Osteoblast (primary cell): ENCODE results near the gene NEU2. TPM values are rescaled to one million over a fixed set of nuclear protein-coding genes. Genes with fewer than 3 reads are reported as not detected.

ENCODE experiments used
- DNase-seq: peaks from one replicate; pipeline ENCODE4 v3.0.0; 2011; ENCODE audit warnings: low spot score, mixed read lengths; ENCODE audit not compliant: insufficient read length; ENCODE audit errors: missing footprints
- H2AFZ ChIP-seq: 2 replicates; pipeline ENCODE4 v1.6.0; 2011; ENCODE audit warnings: mild to moderate bottlenecking, low read length
- H3K27ac ChIP-seq: 2 replicates; pipeline ENCODE4 v1.5.1; 2011; ENCODE audit warnings: mild to moderate bottlenecking, low read depth, low read length, moderate library complexity
- H3K27me3 ChIP-seq: 2 replicates; pipeline ENCODE4 v1.6.0; 2012; ENCODE audit warnings: mild to moderate bottlenecking, control low read depth, inconsistent platforms, low read length, moderate library complexity; ENCODE audit not compliant: insufficient read depth
- H3K36me3 ChIP-seq: 2 replicates; pipeline ENCODE4 v1.5.1; 2011; ENCODE audit warnings: mild to moderate bottlenecking, low read length, control low read depth, moderate library complexity; ENCODE audit not compliant: insufficient read depth
- H3K4me1 ChIP-seq: 2 replicates; pipeline ENCODE4 v1.5.1; 2011; ENCODE audit warnings: mild to moderate bottlenecking, low read length, control low read depth, moderate library complexity; ENCODE audit not compliant: insufficient read depth
- H3K4me2 ChIP-seq: 2 replicates; pipeline ENCODE4 v1.6.0; 2011; ENCODE audit warnings: mild to moderate bottlenecking, low read length; ENCODE audit not compliant: insufficient read depth
- H3K4me3 ChIP-seq: fragments of 200-600 bp; sonication (generic); 3 replicates; pipeline ENCODE4 v1.5.1; 2012; ENCODE audit warnings: mild to moderate bottlenecking, low read length, inconsistent platforms; ENCODE audit not compliant: insufficient read depth
- H3K79me2 ChIP-seq: 2 replicates; pipeline ENCODE4 v1.6.0; 2012; ENCODE audit warnings: mild to moderate bottlenecking, low read length, control low read depth, inconsistent platforms; ENCODE audit not compliant: insufficient read depth
- H3K9me3 ChIP-seq: 2 replicates; pipeline ENCODE4 v1.5.1; 2011; ENCODE audit warnings: low read depth, low read length, control low read depth
- H4K20me1 ChIP-seq: 2 replicates; pipeline ENCODE4 v1.6.0; 2012; ENCODE audit warnings: mild to moderate bottlenecking, low read length, control low read depth; ENCODE audit not compliant: insufficient read depth
- total RNA-seq: library from RNA; depleted of rRNA; stranded (reverse); fragments of >200 nt; gene quantifications from 2 replicates; pipeline ENCODE4 v1.2.3, GENCODE V29; 2012
- TF ChIP-seq, protein P1 (sequence below): IDR thresholded peaks from 2 replicates; pipeline ENCODE4 v1.5.1; 2011; ENCODE audit warnings: mild to moderate bottlenecking, low read depth, low read length, moderate library complexity; ENCODE audit errors: extremely low read depth

NEU2 gene
- total RNA-seq, 1 donor = not detected

DNA sequence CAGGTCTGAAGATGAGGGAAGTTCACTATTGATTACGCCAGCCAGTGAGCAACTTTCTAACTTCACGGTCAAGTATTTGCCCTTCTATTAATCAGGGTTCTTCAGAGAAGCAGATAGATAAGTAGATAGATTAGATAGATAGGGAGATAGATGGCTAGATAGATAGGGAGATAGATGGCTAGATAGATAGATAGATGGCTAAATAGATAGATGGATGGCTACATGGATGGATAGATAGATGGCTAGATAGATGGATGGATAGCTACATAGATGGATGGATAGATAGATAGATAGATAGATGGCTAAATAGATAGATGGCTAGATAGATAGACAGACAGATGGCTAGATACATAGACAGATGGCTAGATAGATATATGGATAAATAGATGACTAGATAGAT lies 22.9 kb downstream of the NEU2 start:
- H3K9me3 ChIP-seq = no peaks in the 10 kb centered on the region
- no peak overlapping the region for H3K4me3 ChIP-seq
- H3K27ac ChIP-seq = no peak overlapping the region
- peaks cover 7% of the 10 kb centered on the region for H3K4me1 ChIP-seq
- no peak for DNase-seq
- H4K20me1 ChIP-seq = no peaks in the 10 kb centered on the region
- TF ChIP-seq, protein P1, sequence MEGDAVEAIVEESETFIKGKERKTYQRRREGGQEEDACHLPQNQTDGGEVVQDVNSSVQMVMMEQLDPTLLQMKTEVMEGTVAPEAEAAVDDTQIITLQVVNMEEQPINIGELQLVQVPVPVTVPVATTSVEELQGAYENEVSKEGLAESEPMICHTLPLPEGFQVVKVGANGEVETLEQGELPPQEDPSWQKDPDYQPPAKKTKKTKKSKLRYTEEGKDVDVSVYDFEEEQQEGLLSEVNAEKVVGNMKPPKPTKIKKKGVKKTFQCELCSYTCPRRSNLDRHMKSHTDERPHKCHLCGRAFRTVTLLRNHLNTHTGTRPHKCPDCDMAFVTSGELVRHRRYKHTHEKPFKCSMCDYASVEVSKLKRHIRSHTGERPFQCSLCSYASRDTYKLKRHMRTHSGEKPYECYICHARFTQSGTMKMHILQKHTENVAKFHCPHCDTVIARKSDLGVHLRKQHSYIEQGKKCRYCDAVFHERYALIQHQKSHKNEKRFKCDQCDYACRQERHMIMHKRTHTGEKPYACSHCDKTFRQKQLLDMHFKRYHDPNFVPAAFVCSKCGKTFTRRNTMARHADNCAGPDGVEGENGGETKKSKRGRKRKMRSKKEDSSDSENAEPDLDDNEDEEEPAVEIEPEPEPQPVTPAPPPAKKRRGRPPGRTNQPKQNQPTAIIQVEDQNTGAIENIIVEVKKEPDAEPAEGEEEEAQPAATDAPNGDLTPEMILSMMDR = no peak
- peaks cover 3% of the 10 kb centered on the region for H3K27me3 ChIP-seq
- H2AFZ ChIP-seq = no peak overlapping the region
- no peaks in the 10 kb centered on the region for H3K36me3 ChIP-seq
- no peak overlapping the region for H3K4me2 ChIP-seq
- H3K79me2 ChIP-seq = no peaks in the 10 kb centered on the region

DNA sequence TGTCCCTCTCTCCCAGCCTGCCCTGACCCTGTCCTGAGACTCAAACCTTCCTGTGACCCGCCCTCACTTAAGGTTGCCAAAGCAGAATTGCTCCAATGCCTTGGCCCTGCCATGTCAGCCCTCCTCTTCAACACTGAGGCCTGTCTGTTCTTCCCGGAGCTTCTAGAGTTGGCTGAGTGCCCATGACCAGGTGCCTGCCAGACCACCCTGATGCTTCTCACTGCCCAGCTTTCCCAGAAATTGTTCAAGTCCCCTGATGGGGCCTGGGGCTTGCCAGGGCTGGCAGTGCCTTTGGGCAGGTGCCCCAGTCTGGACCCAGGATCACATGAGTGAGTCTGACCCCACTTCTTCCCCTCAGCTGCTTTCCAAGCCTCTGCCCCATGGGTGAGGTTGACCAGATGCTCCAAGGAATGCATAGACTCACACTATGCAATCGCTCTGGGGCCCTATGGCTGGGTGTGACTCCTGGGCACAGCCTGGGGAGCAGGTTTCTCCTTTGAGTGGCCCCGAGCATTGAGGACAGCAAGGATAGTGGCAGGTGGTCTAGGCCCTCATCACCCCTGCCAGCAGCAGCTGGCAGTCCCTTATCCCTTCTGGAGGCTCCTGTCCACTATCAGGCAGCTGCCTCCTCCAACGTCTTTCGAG lies 24.6 kb downstream of the NEU2 start:
- TF ChIP-seq, protein P1 = no peak
- no peaks in the 10 kb centered on the region for H4K20me1 ChIP-seq
- peaks cover 3% of the 10 kb centered on the region for H3K27me3 ChIP-seq
- H3K4me2 ChIP-seq = no peak overlapping the region
- H3K79me2 ChIP-seq = no peaks in the 10 kb centered on the region
- H2AFZ ChIP-seq = no peak overlapping the region
- H3K27ac ChIP-seq = no peak overlapping the region
- peaks cover 4% of the 10 kb centered on the region for H3K4me1 ChIP-seq
- no peak overlapping the region for H3K4me3 ChIP-seq
- DNase-seq = peak; percentile 72
- no peaks in the 10 kb centered on the region for H3K36me3 ChIP-seq
- H3K9me3 ChIP-seq = no peaks in the 10 kb centered on the region

DNA sequence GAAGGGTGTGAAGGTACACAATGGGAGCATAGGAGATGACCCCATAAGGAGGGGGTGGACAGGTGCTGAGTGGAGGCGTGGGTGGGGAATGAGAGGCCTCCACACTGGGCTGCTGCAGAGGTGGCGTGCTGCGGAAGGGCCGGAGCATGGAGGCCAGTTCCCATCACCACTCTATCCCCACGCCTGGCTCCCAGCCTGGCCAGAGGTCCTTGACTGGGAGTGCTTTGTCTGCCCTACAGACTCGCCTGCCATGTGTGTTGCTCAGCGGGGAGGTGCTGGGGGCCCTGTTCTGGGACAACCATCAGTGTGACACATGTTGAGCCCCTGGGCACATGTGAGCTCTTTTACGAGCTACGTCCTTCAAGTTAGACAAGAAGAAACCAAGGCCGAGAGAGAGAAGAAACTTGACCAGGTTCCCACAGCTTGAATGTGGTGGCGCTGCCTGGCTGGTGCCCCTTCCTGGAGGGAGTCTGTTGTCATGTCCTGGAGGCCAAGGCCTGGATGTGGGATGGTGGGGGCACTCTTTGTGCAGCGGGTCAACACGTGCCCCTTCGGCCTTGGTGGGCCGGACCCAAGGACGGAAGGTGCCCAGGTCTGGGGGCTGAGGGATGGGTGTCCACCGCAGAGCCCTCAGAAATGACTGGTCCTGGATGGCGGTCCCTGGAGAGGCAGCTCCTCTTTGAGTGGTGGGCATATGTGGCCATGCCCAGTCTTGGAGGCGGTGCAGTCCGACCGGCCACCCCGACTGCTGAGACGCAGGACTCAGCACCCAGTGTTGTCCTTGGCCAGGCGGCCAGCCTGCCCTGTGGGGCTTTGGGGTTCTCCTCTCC lies 26.5 kb downstream of the NEU2 start:
- Histone ChIP-seq H3K79me2 (no peaks in the 10 kb centered on the region), H3K27me3 (peaks cover 3% of the 10 kb centered on the region), H3K27ac (no peak overlapping the region), H2AFZ (no peak overlapping the region), H3K4me3 (no peak overlapping the region), H3K4me2 (no peak overlapping the region), H3K9me3 (no peaks in the 10 kb centered on the region), H4K20me1 (no peaks in the 10 kb centered on the region), H3K36me3 (no peaks in the 10 kb centered on the region), H3K4me1 (peaks cover 4% of the 10 kb centered on the region)
- TF ChIP-seq, protein P1 = no peak
- no peak for DNase-seq

DNA sequence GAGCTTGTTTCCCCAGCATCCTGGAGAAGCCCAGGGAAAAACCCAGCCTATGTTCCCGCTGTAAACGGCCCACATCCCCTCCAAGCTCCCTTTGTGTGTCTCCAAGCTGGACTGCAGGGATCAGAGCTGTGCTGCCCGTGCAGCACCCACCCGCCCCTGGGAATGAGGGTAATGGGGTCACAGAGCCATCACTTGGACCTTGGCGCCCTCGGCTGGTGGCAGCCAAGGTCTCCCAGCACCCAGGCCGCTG lies 27.0 kb downstream of the NEU2 start:
- Histone ChIP-seq H3K4me3 (no peak overlapping the region), H3K36me3 (no peaks in the 10 kb centered on the region), H3K9me3 (no peaks in the 10 kb centered on the region), H3K4me2 (no peak overlapping the region), H4K20me1 (no peaks in the 10 kb centered on the region), H3K4me1 (peaks cover 2% of the 10 kb centered on the region), H3K27ac (no peak overlapping the region), H2AFZ (no peak overlapping the region), H3K79me2 (no peaks in the 10 kb centered on the region), H3K27me3 (peaks cover under 1% of the 10 kb centered on the region)
- TF ChIP-seq, protein P1 = no peak
- DNase-seq = no peak
